Activated CD4-positive, alpha-beta T cell treated with anti-CD3 and anti-CD28 coated beads, Interleukin-2, amount 10 ng/mL, durations not matched to agents 7 days and 5 days (primary cell): ENCODE measurements around the gene TMA16. TPM values are rescaled to one million over a fixed set of nuclear protein-coding genes. Genes with fewer than 3 reads are reported as not detected.
A peak's percentile ranks its signal among the peaks of the same experiment; 100 is the strongest.
"Not testable (repeated sequence)": the region's sequence is repeated elsewhere in the genome, so short reads cannot be mapped to it uniquely, and the experiment has no call there.

ENCODE experiments used
- CTCF ChIA-PET: fragments of 350-600 bp; sonication (Branson Sonifier 250); formaldehyde crosslinking; loops from one replicate; lab custom pipeline; 2021; ENCODE audit warnings: antibody characterized with exemption; lab: Charles Lee
- POLR2A ChIA-PET: fragments of 350-600 bp; sonication (Branson Sonifier 250); formaldehyde crosslinking; loops from one replicate; lab custom pipeline; 2021; ENCODE audit warnings: antibody characterized with exemption; lab: Charles Lee
- DNase-seq: peaks from one replicate; pipeline ENCODE4 v3.0.0-alpha.2; 2020
- H3K27ac Mint-ChIP-seq: one replicate; pipeline ENCODE4 v1.8.0; 2021; ENCODE audit warnings: mild to moderate bottlenecking, moderate library complexity, mixed read lengths
- H3K27me3 Mint-ChIP-seq: one replicate; pipeline ENCODE4 v1.8.0; 2021; ENCODE audit warnings: mixed read lengths
- H3K36me3 Mint-ChIP-seq: one replicate; pipeline ENCODE4 v1.8.0; 2021; ENCODE audit warnings: low read depth, mixed read lengths
- H3K4me1 Mint-ChIP-seq: one replicate; pipeline ENCODE4 v1.8.0; 2021; ENCODE audit warnings: mixed read lengths
- H3K4me3 Mint-ChIP-seq: one replicate; pipeline ENCODE4 v1.8.0; 2021; ENCODE audit warnings: mild to moderate bottlenecking, moderate library complexity, mixed read lengths
- H3K9me3 Mint-ChIP-seq: one replicate; pipeline ENCODE4 v1.8.0; 2021; ENCODE audit warnings: mixed read lengths
- total RNA-seq, 2 experiments: library from RNA; stranded (reverse); gene quantifications; one replicate each; pipeline ENCODE4 v1.2.3, GENCODE V29; 2021

The TMA16 gene
- total RNA-seq, 2 experiments from 2014 or later = 28.8 to 31.2 TPM

- Mint-ChIP-seq H3K4me3 (no peak overlapping the region), H3K27me3 (no peaks in the 10 kb centered on the region), H3K9me3 (no peaks in the 10 kb centered on the region), H3K36me3 (peaks cover 18% of the 10 kb centered on the region), H3K4me1 (no peaks in the 10 kb centered on the region), H3K27ac (no peak overlapping the region)
- POLR2A ChIA-PET = no interaction called here
- DNase-seq = no peak
- CTCF ChIA-PET = no interaction called here
These were observed 34.2 kb downstream of the TMA16 start for GRCh38 chr4:163528653-163529052.

GRCh38 chr4:163534056-163534455 is 39.6 kb downstream of the TMA16 start:
- Mint-ChIP-seq H3K27ac (no peak overlapping the region), H3K4me1 (no peaks in the 10 kb centered on the region), H3K27me3 (no peaks in the 10 kb centered on the region), H3K36me3 (peaks cover 3% of the 10 kb centered on the region), H3K4me3 (no peak overlapping the region), H3K9me3 (no peaks in the 10 kb centered on the region)
- CTCF ChIA-PET = no interaction called here
- no peak for DNase-seq
- POLR2A ChIA-PET = no interaction called here

GRCh38 chr4:163535657-163536056 is 41.2 kb downstream of the TMA16 start:
- Mint-ChIP-seq H3K4me1 (no peaks in the 10 kb centered on the region), H3K27me3 (no peaks in the 10 kb centered on the region), H3K36me3 (no peaks in the 10 kb centered on the region), H3K27ac (no peak overlapping the region), H3K9me3 (no peaks in the 10 kb centered on the region), H3K4me3 (no peak overlapping the region)
- no peak for DNase-seq
- POLR2A ChIA-PET = no interaction called here
- CTCF ChIA-PET = no interaction called here

- Mint-ChIP-seq H3K4me3 (no peak overlapping the region), H3K9me3 (no peaks in the 10 kb centered on the region), H3K36me3 (no peaks in the 10 kb centered on the region), H3K27me3 (no peaks in the 10 kb centered on the region), H3K27ac (no peak overlapping the region), H3K4me1 (no peaks in the 10 kb centered on the region)
- ChIA-PET POLR2A (no interaction called here), CTCF (no interaction called here)
- DNase-seq = no peak
These were observed 41.6 kb downstream of the TMA16 start for GRCh38 chr4:163536091-163536490.

GRCh38 chr4:163537114-163537513 is 42.6 kb downstream of the TMA16 start:
- no peak overlapping the region for H3K27ac Mint-ChIP-seq
- no peak overlapping the region for H3K4me3 Mint-ChIP-seq
- H3K36me3 Mint-ChIP-seq = no peaks in the 10 kb centered on the region
- CTCF ChIA-PET = interaction anchor here (4.3 kb wide), 1 partner anchor 12 kb away, joined by 25 read pairs; no protein-coding TSS in a partner anchor
- H3K27me3 Mint-ChIP-seq = no peaks in the 10 kb centered on the region
- no peak for DNase-seq
- no peaks in the 10 kb centered on the region for H3K4me1 Mint-ChIP-seq
- no peaks in the 10 kb centered on the region for H3K9me3 Mint-ChIP-seq
- POLR2A ChIA-PET = no interaction called here

GRCh38 chr4:163538820-163539219 is 44.3 kb downstream of the TMA16 start:
- H3K36me3 Mint-ChIP-seq, H3K4me3 Mint-ChIP-seq, H3K27me3 Mint-ChIP-seq, POLR2A ChIA-PET, H3K4me1 Mint-ChIP-seq, DNase-seq, H3K9me3 Mint-ChIP-seq, H3K27ac Mint-ChIP-seq: not testable (repeated sequence)
- CTCF ChIA-PET = interaction anchor here (0.5 to 4.3 kb wide), 4 partner anchors 10 to 45 kb away, joined by 3 to 25 read pairs (median 5); partner anchors contain the start of gene TMA16

- POLR2A ChIA-PET = interaction anchor here (0.6 kb wide), 1 partner anchor 116 kb away, joined by 3 read pairs; no protein-coding TSS in a partner anchor
These were observed 46.0 kb downstream of the TMA16 start for GRCh38 chr4:163540448-163540847.

GRCh38 chr4:163540977-163541376 is 46.5 kb downstream of the TMA16 start:
- POLR2A ChIA-PET = interaction anchor here (0.6 kb wide), 1 partner anchor 115 kb away, joined by 3 read pairs; no protein-coding TSS in a partner anchor

More at GRCh38 chr4:163540448-163540847, 46.0 kb downstream of the TMA16 start:
- no peak for DNase-seq
- H3K4me3 Mint-ChIP-seq = no peak overlapping the region
- no peaks in the 10 kb centered on the region for H3K27me3 Mint-ChIP-seq
- no peak overlapping the region for H3K27ac Mint-ChIP-seq
- no peaks in the 10 kb centered on the region for H3K36me3 Mint-ChIP-seq
- CTCF ChIA-PET = interaction anchor here (1.6 to 4.3 kb wide), 4 partner anchors 9 to 20 kb away, joined by 3 to 25 read pairs (median 4); no protein-coding TSS in a partner anchor
- no peaks in the 10 kb centered on the region for H3K9me3 Mint-ChIP-seq
- peaks cover under 1% of the 10 kb centered on the region for H3K4me1 Mint-ChIP-seq

GRCh38 chr4:163542275-163542674 is 47.8 kb downstream of the TMA16 start:
- H3K27ac Mint-ChIP-seq = no peak overlapping the region
- no peaks in the 10 kb centered on the region for H3K9me3 Mint-ChIP-seq
- H3K27me3 Mint-ChIP-seq = no peaks in the 10 kb centered on the region
- peaks cover 2% of the 10 kb centered on the region for H3K4me1 Mint-ChIP-seq
- CTCF ChIA-PET = interaction anchor here (1.7 kb wide), 1 partner anchor 13 kb away, joined by 8 read pairs; no protein-coding TSS in a partner anchor
- no peak overlapping the region for H3K4me3 Mint-ChIP-seq
- no peaks in the 10 kb centered on the region for H3K36me3 Mint-ChIP-seq
- POLR2A ChIA-PET = no interaction called here
- DNase-seq = no peak

More at GRCh38 chr4:163540977-163541376, 46.5 kb downstream of the TMA16 start:
- H3K27me3 Mint-ChIP-seq = no peaks in the 10 kb centered on the region
- no peaks in the 10 kb centered on the region for H3K9me3 Mint-ChIP-seq
- H3K27ac Mint-ChIP-seq = no peak overlapping the region
- H3K36me3 Mint-ChIP-seq = no peaks in the 10 kb centered on the region
- DNase-seq = no peak
- H3K4me3 Mint-ChIP-seq = no peak overlapping the region
- CTCF ChIA-PET = interaction anchor here (1.6 to 4.3 kb wide), 3 partner anchors 8 to 21 kb away, joined by 3 to 25 read pairs (median 4); no protein-coding TSS in a partner anchor
- peaks cover 2% of the 10 kb centered on the region for H3K4me1 Mint-ChIP-seq

- Mint-ChIP-seq H3K4me3 (no peak overlapping the region), H3K36me3 (no peaks in the 10 kb centered on the region), H3K9me3 (no peaks in the 10 kb centered on the region), H3K27ac (no peak overlapping the region), H3K4me1 (peaks cover 11% of the 10 kb centered on the region), H3K27me3 (no peaks in the 10 kb centered on the region)
- peak; percentile 64 for DNase-seq
- POLR2A ChIA-PET = no interaction called here
- CTCF ChIA-PET = no interaction called here
These were observed 50.0 kb downstream of the TMA16 start for GRCh38 chr4:163544407-163545038.

- ChIA-PET CTCF (interaction anchor here (1.0 to 4.5 kb wide), 5 partner anchors 9 to 74 kb away, joined by 3 to 25 read pairs (median 3); no protein-coding TSS in a partner anchor), POLR2A (no interaction called here)
- H3K4me3 Mint-ChIP-seq = no peak overlapping the region
- no peaks in the 10 kb centered on the region for H3K36me3 Mint-ChIP-seq
- DNase-seq = peak; percentile 55
- H3K9me3 Mint-ChIP-seq = no peaks in the 10 kb centered on the region
- H3K27ac Mint-ChIP-seq = peak overlapping the region; percentile 54
- H3K4me1 Mint-ChIP-seq = peaks cover 21% of the 10 kb centered on the region
- H3K27me3 Mint-ChIP-seq = no peaks in the 10 kb centered on the region
These were observed 54.2 kb downstream of the TMA16 start for GRCh38 chr4:163548481-163549243.

- H3K4me1 Mint-ChIP-seq = peaks cover 21% of the 10 kb centered on the region
- no peak overlapping the region for H3K4me3 Mint-ChIP-seq
- H3K36me3 Mint-ChIP-seq = no peaks in the 10 kb centered on the region
- H3K27ac Mint-ChIP-seq = no peak overlapping the region
- H3K9me3 Mint-ChIP-seq = no peaks in the 10 kb centered on the region
- ChIA-PET CTCF (interaction anchor here (0.5 to 4.5 kb wide), 17 partner anchors 8 to 1761 kb away, joined by 3 to 25 read pairs (median 4); no protein-coding TSS in a partner anchor), POLR2A (no interaction called here)
- no peak for DNase-seq
- no peaks in the 10 kb centered on the region for H3K27me3 Mint-ChIP-seq
These were observed 56.4 kb downstream of the TMA16 start for GRCh38 chr4:163550869-163551267.

- ChIA-PET POLR2A (no interaction called here), CTCF (no interaction called here)
- no peak for DNase-seq
- H3K4me3 Mint-ChIP-seq = no peak overlapping the region
- no peaks in the 10 kb centered on the region for H3K36me3 Mint-ChIP-seq
- H3K9me3 Mint-ChIP-seq = no peaks in the 10 kb centered on the region
- H3K4me1 Mint-ChIP-seq = peaks cover 30% of the 10 kb centered on the region
- H3K27me3 Mint-ChIP-seq = no peaks in the 10 kb centered on the region
- no peak overlapping the region for H3K27ac Mint-ChIP-seq
These were observed 58.7 kb downstream of the TMA16 start for GRCh38 chr4:163553146-163553545.
